ENCODE measurements around the gene ZNF697.

Gene ZNF697

DNA sequence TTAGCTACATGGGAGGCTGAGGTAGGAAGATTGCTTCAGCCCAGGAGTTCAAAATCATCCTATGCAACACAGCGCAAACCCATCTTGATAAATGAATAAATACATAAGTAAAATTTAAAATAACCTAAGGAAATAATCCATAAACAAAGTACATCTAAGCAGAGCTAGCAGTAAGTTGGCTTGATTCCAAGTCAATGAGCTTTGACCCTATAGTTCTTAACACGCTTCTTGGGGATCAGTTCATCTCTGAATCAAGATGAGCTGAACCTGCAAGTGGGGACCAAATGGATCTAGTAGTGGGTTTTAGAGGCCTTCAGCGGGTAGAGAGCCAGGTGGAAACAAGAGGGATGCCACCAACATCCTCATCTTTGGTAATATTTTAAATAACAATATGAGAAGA is 32.1 kb upstream of the ZNF697 start:
- no peak overlapping the region for H3K4me2 ChIP-seq (ENCODE audit: low read length)
- H3K9me3 ChIP-seq (replicated peaks; ENCODE audit: low read length) = no peaks in the 10 kb centered on the region
- peaks cover 35% of the 10 kb centered on the region for H3K27me3 ChIP-seq (ENCODE audit: control insufficient read depth, insufficient read depth, low read length)
- no peak overlapping the region for H3K9ac ChIP-seq (ENCODE audit: low read depth, low read length)
- no peaks in the 10 kb centered on the region for H3K36me3 ChIP-seq (ENCODE audit: insufficient read depth, low read length)
- no peak overlapping the region for H3K4me3 ChIP-seq (ENCODE audit: low read length)
- H3K4me1 ChIP-seq (ENCODE audit: control insufficient read depth, insufficient read depth, low read length) = peaks cover 6% of the 10 kb centered on the region

DNA sequence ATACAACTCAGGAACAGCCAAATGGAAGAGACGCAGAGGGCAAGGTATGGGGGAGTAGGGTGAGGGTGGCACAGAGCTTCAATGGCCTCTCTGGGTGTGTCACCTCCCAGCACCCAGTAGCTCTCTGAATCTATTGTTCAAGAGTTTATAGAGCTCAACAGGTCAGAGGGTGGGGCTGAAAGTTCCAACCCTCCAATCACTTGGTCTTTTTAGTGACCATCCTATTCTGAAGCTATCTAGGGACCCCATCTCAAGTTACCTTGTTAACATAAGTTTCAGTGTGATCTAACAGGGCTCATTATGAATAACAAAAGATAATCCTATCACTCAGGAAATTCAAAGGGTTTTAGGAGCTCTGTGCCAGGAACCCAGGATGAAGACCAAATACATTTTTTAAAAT is 31.2 kb upstream of the ZNF697 start:
- Histone ChIP-seq H3K4me1 (ENCODE audit: control insufficient read depth, insufficient read depth, low read length) (peaks cover 13% of the 10 kb centered on the region), H3K4me2 (ENCODE audit: low read length) (no peak overlapping the region), H3K4me3 (ENCODE audit: low read length) (no peak overlapping the region), H3K27me3 (ENCODE audit: control insufficient read depth, insufficient read depth, low read length) (peaks cover 26% of the 10 kb centered on the region), H3K9ac (ENCODE audit: low read depth, low read length) (no peak overlapping the region), H3K36me3 (ENCODE audit: insufficient read depth, low read length) (no peaks in the 10 kb centered on the region), H3K9me3 (replicated peaks; ENCODE audit: low read length) (no peaks in the 10 kb centered on the region)

DNA sequence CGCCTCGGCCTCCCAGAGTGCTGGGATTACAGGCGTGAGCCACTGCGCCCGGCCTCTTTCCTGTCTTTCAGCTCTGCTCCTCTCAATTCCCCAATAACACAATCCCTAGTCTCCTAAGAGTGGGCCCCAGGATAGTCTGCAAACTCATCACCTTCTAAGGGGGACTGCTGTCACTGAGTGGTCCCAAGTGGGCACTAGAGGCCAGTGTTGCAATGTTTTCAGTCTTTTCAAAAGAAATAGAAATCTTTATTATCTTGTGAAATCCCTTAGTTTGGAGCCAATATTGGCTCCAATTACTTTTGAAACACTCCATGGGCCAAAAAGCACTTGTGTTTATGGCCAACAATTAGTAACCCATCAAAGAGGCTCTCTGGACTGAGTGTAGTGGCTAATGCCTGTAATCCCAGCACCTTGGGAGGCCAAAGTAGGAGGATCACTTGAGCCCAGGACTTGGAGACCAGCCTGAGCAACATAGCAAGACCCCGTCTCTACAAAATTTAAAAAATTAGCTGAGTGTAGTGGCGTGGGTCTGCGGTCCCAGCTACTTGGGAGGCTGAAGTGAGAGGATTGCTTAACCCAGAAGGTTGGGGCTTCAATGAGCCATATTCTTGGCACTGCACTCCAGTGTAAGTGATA is 28.6 kb upstream of the ZNF697 start:
- no peaks in the 10 kb centered on the region for H3K9me3 ChIP-seq (replicated peaks; ENCODE audit: low read length)
- peaks cover 16% of the 10 kb centered on the region for H3K27me3 ChIP-seq (ENCODE audit: control insufficient read depth, insufficient read depth, low read length)
- peaks cover 25% of the 10 kb centered on the region for H3K4me1 ChIP-seq (ENCODE audit: control insufficient read depth, insufficient read depth, low read length)
- H3K4me3 ChIP-seq (ENCODE audit: low read length) = no peak overlapping the region
- H3K9ac ChIP-seq (ENCODE audit: low read depth, low read length) = no peak overlapping the region
- H3K4me2 ChIP-seq (ENCODE audit: low read length) = no peak overlapping the region
- H3K36me3 ChIP-seq (ENCODE audit: insufficient read depth, low read length) = no peaks in the 10 kb centered on the region

DNA sequence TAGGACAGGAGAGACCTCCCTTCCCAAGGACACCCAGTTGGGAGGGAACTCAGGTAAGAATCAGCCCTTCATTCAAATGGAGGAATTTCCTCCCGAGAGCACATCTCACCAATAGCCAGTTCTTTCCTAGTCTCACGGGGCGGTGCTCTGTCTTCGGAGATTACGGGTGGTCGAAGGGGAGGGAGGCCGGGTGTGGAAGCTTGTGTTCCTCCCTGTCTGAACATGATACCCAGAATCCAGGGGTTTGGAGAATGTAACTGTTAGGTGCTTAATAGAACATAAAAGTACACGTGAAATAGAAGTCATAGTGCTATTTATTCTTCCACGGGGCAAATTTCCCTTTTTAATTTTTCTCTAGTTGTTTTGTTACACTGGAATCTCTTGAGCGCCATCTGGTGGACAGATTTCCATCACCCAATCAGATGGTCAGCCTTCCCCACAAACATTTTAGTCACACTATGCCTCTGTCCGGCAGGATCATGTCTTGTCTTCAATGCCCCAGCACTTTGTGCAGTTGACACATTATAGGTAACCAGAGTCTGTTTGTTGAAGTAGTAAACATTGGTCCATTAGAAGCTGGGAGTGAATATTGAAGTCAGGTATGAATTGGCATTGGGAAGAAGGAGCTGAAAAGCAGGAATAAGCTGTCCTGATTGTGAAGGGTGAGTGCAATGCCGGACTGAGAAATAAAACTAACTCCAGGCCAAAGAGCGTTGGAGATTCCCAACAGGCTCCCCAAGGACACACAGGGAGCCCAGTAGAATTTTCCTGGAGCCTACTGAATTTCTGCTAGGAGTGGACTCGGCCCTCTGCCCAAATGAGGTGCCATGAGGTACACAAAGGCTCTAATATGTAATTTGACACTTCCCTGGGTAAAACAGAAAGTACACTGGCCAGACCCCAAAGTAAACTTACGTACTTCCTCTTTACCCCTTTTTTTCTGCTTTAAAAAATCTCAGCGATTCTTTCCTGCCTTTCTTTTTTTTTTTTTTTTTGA is 27.6 kb upstream of the ZNF697 start:
- H3K4me1 ChIP-seq (ENCODE audit: control insufficient read depth, insufficient read depth, low read length) = peaks cover 25% of the 10 kb centered on the region
- H3K4me3 ChIP-seq (ENCODE audit: low read length) = peak overlapping the region; percentile 68
- H3K4me2 ChIP-seq (ENCODE audit: low read length) = peak overlapping the region; percentile 81
- H3K27me3 ChIP-seq (ENCODE audit: control insufficient read depth, insufficient read depth, low read length) = peaks cover 17% of the 10 kb centered on the region
- H3K9ac ChIP-seq (ENCODE audit: low read depth, low read length) = peak overlapping the region; percentile 36
- H3K36me3 ChIP-seq (ENCODE audit: insufficient read depth, low read length) = no peaks in the 10 kb centered on the region
- no peaks in the 10 kb centered on the region for H3K9me3 ChIP-seq (replicated peaks; ENCODE audit: low read length)

DNA sequence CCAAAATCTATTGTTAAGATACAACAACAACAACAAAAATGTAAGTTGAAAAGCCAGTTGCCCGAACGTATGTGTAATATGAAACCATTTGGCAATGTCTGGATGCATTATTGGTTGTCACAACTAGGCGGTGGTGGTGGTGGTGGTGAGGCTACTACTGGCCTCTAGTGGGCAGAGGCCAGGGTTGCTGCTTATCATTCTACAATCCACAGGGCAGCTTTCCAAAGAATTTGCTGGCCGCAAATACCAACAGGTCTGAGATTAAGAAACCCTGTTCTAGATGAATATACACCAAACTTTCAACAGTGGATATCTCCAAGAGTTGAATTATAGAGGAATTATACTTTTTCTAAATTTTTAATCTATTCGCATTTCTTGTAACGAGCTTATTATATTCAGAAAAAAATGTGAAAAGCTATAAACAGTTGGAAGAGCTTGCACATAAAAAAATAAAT is 26.8 kb upstream of the ZNF697 start:
- Histone ChIP-seq H3K9ac (ENCODE audit: low read depth, low read length) (peak overlapping the region; percentile 36), H3K9me3 (replicated peaks; ENCODE audit: low read length) (no peaks in the 10 kb centered on the region), H3K4me3 (ENCODE audit: low read length) (peak overlapping the region; percentile 68), H3K4me1 (ENCODE audit: control insufficient read depth, insufficient read depth, low read length) (peaks cover 25% of the 10 kb centered on the region), H3K36me3 (ENCODE audit: insufficient read depth, low read length) (no peaks in the 10 kb centered on the region), H3K27me3 (ENCODE audit: control insufficient read depth, insufficient read depth, low read length) (peaks cover 23% of the 10 kb centered on the region), H3K4me2 (ENCODE audit: low read length) (peak overlapping the region; percentile 81)

DNA sequence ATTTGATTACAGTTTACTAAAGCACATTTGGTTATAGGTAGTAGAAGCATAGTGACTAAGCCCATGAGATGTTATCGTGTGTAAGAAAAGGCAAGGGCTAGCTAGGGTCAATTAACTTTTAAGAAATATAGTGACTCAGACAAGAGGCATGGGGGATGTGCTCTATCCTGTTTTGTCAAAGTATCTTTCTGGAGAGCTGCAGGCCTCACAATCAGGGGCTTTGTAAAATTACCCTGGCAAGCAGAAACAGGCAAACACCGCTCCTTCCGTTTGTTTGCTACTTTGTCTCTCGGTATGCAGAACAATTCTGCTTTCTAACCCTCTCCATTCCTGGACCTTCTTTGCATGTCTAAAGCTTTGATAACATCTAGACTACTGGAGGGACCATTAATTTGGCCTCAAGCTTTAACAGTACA is 26.1 kb upstream of the ZNF697 start:
- Histone ChIP-seq H3K9ac (ENCODE audit: low read depth, low read length) (no peak overlapping the region), H3K9me3 (replicated peaks; ENCODE audit: low read length) (no peaks in the 10 kb centered on the region), H3K27me3 (ENCODE audit: control insufficient read depth, insufficient read depth, low read length) (peaks cover 27% of the 10 kb centered on the region), H3K36me3 (ENCODE audit: insufficient read depth, low read length) (no peaks in the 10 kb centered on the region), H3K4me3 (ENCODE audit: low read length) (no peak overlapping the region), H3K4me2 (ENCODE audit: low read length) (peak overlapping the region; percentile 59), H3K4me1 (ENCODE audit: control insufficient read depth, insufficient read depth, low read length) (peaks cover 25% of the 10 kb centered on the region)

DNA sequence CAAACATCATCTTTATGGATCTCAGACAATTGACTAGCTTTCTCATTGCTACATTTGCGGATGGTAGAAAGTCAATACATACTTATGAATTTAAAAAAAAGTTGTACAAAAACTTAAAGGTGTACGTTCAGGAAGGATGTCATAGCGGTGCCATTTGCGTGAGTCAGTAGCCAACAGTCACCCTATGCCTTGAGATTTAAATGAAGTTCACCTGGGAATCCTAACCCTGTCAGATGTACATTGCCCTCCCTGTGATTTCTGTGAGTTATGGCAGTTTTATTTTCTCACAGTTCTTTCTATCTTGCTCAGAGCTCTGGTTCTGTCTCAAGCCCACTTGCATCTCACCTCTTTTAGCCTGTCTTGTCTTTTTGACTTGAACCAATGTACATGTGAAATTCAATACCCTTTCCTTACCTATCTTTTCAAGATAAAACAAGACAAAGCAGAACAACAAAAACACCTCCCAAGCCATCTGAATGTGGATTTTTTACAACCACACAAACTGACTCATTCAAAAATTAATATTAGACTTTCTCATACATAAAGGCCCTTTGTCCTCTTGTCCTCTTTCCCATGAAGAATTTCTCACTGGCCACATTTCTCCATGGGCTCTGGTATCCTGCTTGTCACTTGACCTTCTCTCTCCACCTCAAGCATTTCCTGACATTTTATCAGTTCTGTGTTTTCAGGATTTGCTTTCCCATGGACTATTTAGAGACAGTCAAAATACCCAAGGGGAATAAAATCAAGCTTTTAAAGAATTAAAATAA is 25.3 kb upstream of the ZNF697 start:
- no peaks in the 10 kb centered on the region for H3K9me3 ChIP-seq (replicated peaks; ENCODE audit: low read length)
- H3K27me3 ChIP-seq (ENCODE audit: control insufficient read depth, insufficient read depth, low read length) = peaks cover 27% of the 10 kb centered on the region
- peak overlapping the region; percentile 59 for H3K4me2 ChIP-seq (ENCODE audit: low read length)
- H3K36me3 ChIP-seq (ENCODE audit: insufficient read depth, low read length) = no peaks in the 10 kb centered on the region
- no peak overlapping the region for H3K9ac ChIP-seq (ENCODE audit: low read depth, low read length)
- H3K4me1 ChIP-seq (ENCODE audit: control insufficient read depth, insufficient read depth, low read length) = peaks cover 25% of the 10 kb centered on the region
- H3K4me3 ChIP-seq (ENCODE audit: low read length) = no peak overlapping the region

DNA sequence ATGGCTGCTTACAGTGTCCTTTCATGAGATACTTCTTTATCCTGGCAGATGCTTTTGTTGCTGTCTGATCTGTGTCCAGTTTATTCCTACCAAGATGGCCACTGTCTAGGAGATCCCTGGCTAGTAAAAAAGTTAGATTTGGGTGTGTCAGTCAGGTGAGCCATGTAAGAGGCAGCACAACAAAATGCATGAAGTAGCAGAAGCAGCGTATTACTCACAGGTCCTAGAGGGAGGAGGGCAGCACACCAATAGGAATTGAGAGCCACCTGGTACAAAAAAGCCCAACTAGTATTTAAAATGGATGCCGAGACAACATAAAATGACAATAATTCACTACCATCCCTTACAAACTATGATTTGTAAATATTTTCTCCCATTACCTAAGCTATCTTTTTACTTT is 22.8 kb upstream of the ZNF697 start:
- Histone ChIP-seq H3K9me3 (replicated peaks; ENCODE audit: low read length) (no peaks in the 10 kb centered on the region), H3K27me3 (ENCODE audit: control insufficient read depth, insufficient read depth, low read length) (peaks cover 27% of the 10 kb centered on the region), H3K4me1 (ENCODE audit: control insufficient read depth, insufficient read depth, low read length) (peaks cover 24% of the 10 kb centered on the region), H3K9ac (ENCODE audit: low read depth, low read length) (no peak overlapping the region), H3K4me3 (ENCODE audit: low read length) (no peak overlapping the region), H3K36me3 (ENCODE audit: insufficient read depth, low read length) (no peaks in the 10 kb centered on the region), H3K4me2 (ENCODE audit: low read length) (no peak overlapping the region)

DNA sequence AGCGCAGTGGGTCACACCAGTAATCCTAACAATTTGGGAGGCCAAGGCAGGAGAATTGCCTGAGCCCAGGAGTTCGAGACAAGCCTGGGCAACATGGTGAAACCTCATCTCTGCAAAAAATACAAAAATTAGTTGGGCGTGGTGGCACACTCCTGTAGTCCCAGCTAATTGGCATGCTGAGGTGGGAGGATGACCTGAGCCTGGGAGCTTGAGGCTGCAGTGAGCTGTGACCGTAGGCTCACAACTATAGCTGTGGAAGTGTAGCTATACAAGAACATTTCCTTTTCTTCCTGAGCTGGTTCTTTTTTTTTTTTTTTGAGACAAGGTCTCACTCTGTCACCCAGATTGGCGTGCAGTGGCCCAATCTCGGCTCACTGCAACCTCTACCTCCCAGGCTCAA is 19.1 kb upstream of the ZNF697 start:
- Histone ChIP-seq H3K36me3 (ENCODE audit: insufficient read depth, low read length) (no peaks in the 10 kb centered on the region), H3K4me1 (ENCODE audit: control insufficient read depth, insufficient read depth, low read length) (no peaks in the 10 kb centered on the region), H3K9ac (ENCODE audit: low read depth, low read length) (no peak overlapping the region), H3K27me3 (ENCODE audit: control insufficient read depth, insufficient read depth, low read length) (peaks cover 53% of the 10 kb centered on the region), H3K4me2 (ENCODE audit: low read length) (no peak overlapping the region), H3K9me3 (replicated peaks; ENCODE audit: low read length) (no peaks in the 10 kb centered on the region), H3K4me3 (ENCODE audit: low read length) (no peak overlapping the region)

DNA sequence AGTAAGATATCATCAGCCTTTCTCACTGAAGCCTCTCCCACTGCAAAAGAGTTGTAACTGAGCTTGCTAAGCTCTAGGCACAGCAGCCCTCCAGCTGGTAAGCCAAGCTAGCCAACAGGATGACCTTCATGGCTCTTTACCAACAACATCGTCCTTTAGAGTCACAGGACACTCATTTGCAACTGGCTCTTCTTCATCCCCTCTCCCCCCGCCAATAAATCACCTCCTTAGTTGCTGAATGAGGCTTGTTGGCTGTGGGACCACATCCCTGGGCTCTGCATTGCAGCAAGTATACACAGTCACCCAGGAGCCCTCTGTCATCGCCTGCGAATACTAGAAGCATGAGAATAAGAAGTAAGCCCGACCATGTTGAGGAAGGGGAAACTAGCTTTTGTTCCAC is 16.0 kb upstream of the ZNF697 start:
- H3K4me2 ChIP-seq (ENCODE audit: low read length) = no peak overlapping the region
- no peaks in the 10 kb centered on the region for H3K36me3 ChIP-seq (ENCODE audit: insufficient read depth, low read length)
- H3K27me3 ChIP-seq (ENCODE audit: control insufficient read depth, insufficient read depth, low read length) = peaks cover 59% of the 10 kb centered on the region
- H3K9me3 ChIP-seq (replicated peaks; ENCODE audit: low read length) = no peaks in the 10 kb centered on the region
- no peak overlapping the region for H3K9ac ChIP-seq (ENCODE audit: low read depth, low read length)
- H3K4me1 ChIP-seq (ENCODE audit: control insufficient read depth, insufficient read depth, low read length) = no peaks in the 10 kb centered on the region
- no peak overlapping the region for H3K4me3 ChIP-seq (ENCODE audit: low read length)

DNA sequence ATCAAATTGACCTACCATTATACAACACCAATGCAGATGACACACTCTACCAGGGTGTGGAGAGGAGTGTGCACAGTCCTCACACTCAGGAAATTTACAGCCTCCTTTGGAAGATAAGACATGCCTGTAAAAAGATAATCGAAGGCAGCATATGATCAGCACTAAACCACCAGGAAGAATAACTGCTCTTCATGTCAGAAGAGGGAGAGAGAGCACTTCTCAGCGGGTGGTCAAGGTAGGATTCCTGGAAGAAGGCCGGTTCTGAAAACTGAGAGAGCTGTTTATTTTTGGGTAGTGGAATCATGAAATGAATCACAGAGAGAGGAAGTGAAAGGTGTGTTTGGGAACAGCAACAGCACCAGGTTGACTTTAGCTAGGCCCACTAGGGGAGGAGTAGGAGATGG is 14.0 kb upstream of the ZNF697 start:
- Histone ChIP-seq H3K9me3 (replicated peaks; ENCODE audit: low read length) (no peaks in the 10 kb centered on the region), H3K4me1 (ENCODE audit: control insufficient read depth, insufficient read depth, low read length) (no peaks in the 10 kb centered on the region), H3K4me3 (ENCODE audit: low read length) (no peak overlapping the region), H3K4me2 (ENCODE audit: low read length) (no peak overlapping the region), H3K27me3 (ENCODE audit: control insufficient read depth, insufficient read depth, low read length) (peaks cover 67% of the 10 kb centered on the region), H3K36me3 (ENCODE audit: insufficient read depth, low read length) (no peaks in the 10 kb centered on the region), H3K9ac (ENCODE audit: low read depth, low read length) (no peak overlapping the region)

Data from skeletal muscle satellite cell (primary cell).